Adipose tissue (tissue), 3 donors: Measurements from ENCODE around the gene MYO16. TPM values are rescaled to one million over a fixed set of nuclear protein-coding genes. Genes with fewer than 3 reads are reported as not detected.

Source experiments
- H3K27ac ChIP-seq: one replicate; pipeline ENCODE4 v1.5.1; 2013; ENCODE audit warnings: low read depth, low read length
- WGBS, 3 donors: extraction: QIAGEN DNeasy Blood & Tissue Kit; methylation state at CpG; one replicate each; pipeline ENCODE4 v1.1.7; 2013; 5-methylcytosine and 5-hydroxymethylcytosine counted together
- polyA plus RNA-seq, 3 donors: library from polyadenylated mRNA; stranded (reverse); fragments of 200-250 nt; gene quantifications; one replicate each; pipeline ENCODE4 v1.2.3, GENCODE V29; 2013
- donor health status: healthy with polysubstance abuse.
- donor health status: Bipolar disorder and iron deficiency.
- donor health status: healthy.

The MYO16 gene
- polyA plus RNA-seq, 3 donors: 0.05 to 2.0 (median 0.56) TPM

- H3K27ac ChIP-seq: no peak overlapping the region
- 67 to 78% (median 77%) methylated on average over 3 of the region's 3 CpGs for WGBS, 3 donors
Measured at GRCh38 chr13:108830916-108831315, 201.5 kb downstream of the MYO16 start.

- H3K27ac ChIP-seq: no peak overlapping the region
- WGBS, 3 donors: 86 to 94% (median 90%) methylated on average over 1 of the region's 1 CpG
Measured at GRCh38 chr13:108833531-108833930, 204.1 kb downstream of the MYO16 start.

- WGBS, 3 donors: 78 to 86% (median 84%) methylated on average over 1 of the region's 1 CpG
- H3K27ac ChIP-seq: no peak overlapping the region
Measured at GRCh38 chr13:108834193-108834592, 204.8 kb downstream of the MYO16 start.

- H3K27ac ChIP-seq: no peak overlapping the region
- 52 to 70% (median 56%) methylated on average over 3 of the region's 3 CpGs for WGBS, 3 donors
Measured at GRCh38 chr13:108835083-108835482, 205.7 kb downstream of the MYO16 start.

- no peak overlapping the region for H3K27ac ChIP-seq
- WGBS, 3 donors: 36 to 44% (median 43%) methylated on average over 4 of the region's 4 CpGs
Measured at GRCh38 chr13:108850691-108851090, 221.3 kb downstream of the MYO16 start.

GRCh38 chr13:108851660-108852059 is 222.2 kb downstream of the MYO16 start:
- WGBS, 3 donors: 47 to 62% (median 54%) methylated on average over 4 of the region's 4 CpGs
- H3K27ac ChIP-seq: no peak overlapping the region

GRCh38 chr13:108853031-108853430 is 223.6 kb downstream of the MYO16 start:
- WGBS, 3 donors: 89 to 93% (median 91%) methylated on average over 10 of the region's 10 CpGs
- H3K27ac ChIP-seq: no peak overlapping the region

GRCh38 chr13:108855737-108856387 is 226.5 kb downstream of the MYO16 start:
- WGBS, 3 donors: 58 to 85% (median 82%) methylated on average over 4 of the region's 4 CpGs
- H3K27ac ChIP-seq: no peak overlapping the region

GRCh38 chr13:108858676-108859075 is 229.3 kb downstream of the MYO16 start:
- 84 to 93% (median 87%) methylated on average over 5 of the region's 5 CpGs for WGBS, 3 donors
- H3K27ac ChIP-seq: no peak overlapping the region

GRCh38 chr13:108859197-108860012 is 230.0 kb downstream of the MYO16 start:
- H3K27ac ChIP-seq: no peak overlapping the region
- WGBS, 3 donors: 25 to 43% (median 32%) methylated on average over 8 of the region's 8 CpGs

GRCh38 chr13:108860418-108860817 is 231.0 kb downstream of the MYO16 start:
- H3K27ac ChIP-seq: no peak overlapping the region
- WGBS, 3 donors: 65 to 78% (median 71%) methylated on average over 3 of the region's 3 CpGs

- WGBS, 3 donors: 46 to 73% (median 70%) methylated on average over 2 of the region's 2 CpGs
- H3K27ac ChIP-seq: no peak overlapping the region
Measured at GRCh38 chr13:108877300-108877699, 247.9 kb downstream of the MYO16 start.

GRCh38 chr13:108878732-108879131 is 249.3 kb downstream of the MYO16 start:
- WGBS, 3 donors: 86 to 98% (median 91%) methylated on average over 2 of the region's 2 CpGs
- H3K27ac ChIP-seq: no peak overlapping the region

GRCh38 chr13:108889324-108889984 is 260.0 kb downstream of the MYO16 start:
- no peak overlapping the region for H3K27ac ChIP-seq
- WGBS, 3 donors: 77 to 81% (median 81%) methylated on average over 2 of the region's 2 CpGs

GRCh38 chr13:108895220-108895704 is 265.9 kb downstream of the MYO16 start:
- no peak overlapping the region for H3K27ac ChIP-seq
- WGBS, 3 donors: 4 to 8% (median 5%) methylated on average over 5 of the region's 5 CpGs

- 17 to 38% (median 28%) methylated on average over 8 of the region's 8 CpGs for WGBS, 3 donors
Measured at GRCh38 chr13:108897955-108898354, 268.5 kb downstream of the MYO16 start.

GRCh38 chr13:108902405-108903155 is 273.2 kb downstream of the MYO16 start:
- no peak overlapping the region for H3K27ac ChIP-seq
- 54 to 78% (median 73%) methylated on average over 7 of the region's 7 CpGs for WGBS, 3 donors

More at GRCh38 chr13:108897955-108898354, 268.5 kb downstream of the MYO16 start:
- H3K27ac ChIP-seq: no peak overlapping the region

- no peak overlapping the region for H3K27ac ChIP-seq
- 35 to 64% (median 64%) methylated on average over 1 of the region's 1 CpG for WGBS, 3 donors
Measured at GRCh38 chr13:108903613-108904012, 274.2 kb downstream of the MYO16 start.
